ENCODE measurements around the gene ADGB. TPM values are rescaled to one million over a fixed set of nuclear protein-coding genes. Genes with fewer than 3 reads are reported as not detected.

The ADGB gene
- polyA plus RNA-seq, 2 of the 4 experiments (the other 2 are of a cell fraction) = not detected

DNA sequence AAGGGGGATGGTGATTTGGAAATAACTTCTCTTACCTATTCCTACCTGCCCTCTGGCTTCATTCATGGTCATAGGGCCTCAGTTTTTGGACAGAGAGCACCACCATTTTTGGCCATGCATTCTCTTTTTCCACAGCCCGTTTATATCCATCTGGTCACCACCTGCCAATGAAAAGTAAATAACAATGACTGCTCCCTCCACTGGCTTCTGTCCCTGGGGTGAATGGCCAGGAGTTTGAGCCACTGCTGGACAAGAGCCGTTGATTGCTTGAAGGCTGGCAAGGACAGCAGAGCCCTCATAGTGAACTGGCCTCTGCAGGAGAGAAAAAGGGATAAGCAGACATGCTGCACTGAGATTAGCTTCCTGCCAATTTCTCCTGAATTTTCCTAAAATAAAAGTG lies 261.8 kb downstream of the ADGB start:
- no peak for ATAC-seq
- no peak overlapping the region for H3K4me2 ChIP-seq
- H3K4me3 ChIP-seq = no peak overlapping the region
- TF ChIP-seq GATA3 (IDR thresholded peaks at IDR 0.05; ENCODE audit: borderline replicate concordance) = no peak
- TF ChIP-seq CHD4 (IDR thresholded peaks at IDR 0.05; ENCODE audit: borderline replicate concordance) = no peak
- TF ChIP-seq, protein P1, sequence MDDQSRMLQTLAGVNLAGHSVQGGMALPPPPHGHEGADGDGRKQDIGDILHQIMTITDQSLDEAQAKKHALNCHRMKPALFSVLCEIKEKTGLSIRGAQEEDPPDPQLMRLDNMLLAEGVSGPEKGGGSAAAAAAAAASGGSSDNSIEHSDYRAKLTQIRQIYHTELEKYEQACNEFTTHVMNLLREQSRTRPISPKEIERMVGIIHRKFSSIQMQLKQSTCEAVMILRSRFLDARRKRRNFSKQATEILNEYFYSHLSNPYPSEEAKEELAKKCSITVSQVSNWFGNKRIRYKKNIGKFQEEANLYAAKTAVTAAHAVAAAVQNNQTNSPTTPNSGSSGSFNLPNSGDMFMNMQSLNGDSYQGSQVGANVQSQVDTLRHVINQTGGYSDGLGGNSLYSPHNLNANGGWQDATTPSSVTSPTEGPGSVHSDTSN (IDR thresholded peaks at IDR 0.05) = no peak
- no peak for TF ChIP-seq POLR2AphosphoS2 (conservative IDR thresholded peaks at IDR 0.05; ENCODE audit: low read length)
- TF ChIP-seq HOXB13 (CRISPR knock-in tag; IDR thresholded peaks at IDR 0.05; ENCODE audit: low read depth) = no peak
- no peak for TF ChIP-seq HOXA7 (CRISPR knock-in tag; IDR thresholded peaks at IDR 0.05)
- TF ChIP-seq, protein P2, sequence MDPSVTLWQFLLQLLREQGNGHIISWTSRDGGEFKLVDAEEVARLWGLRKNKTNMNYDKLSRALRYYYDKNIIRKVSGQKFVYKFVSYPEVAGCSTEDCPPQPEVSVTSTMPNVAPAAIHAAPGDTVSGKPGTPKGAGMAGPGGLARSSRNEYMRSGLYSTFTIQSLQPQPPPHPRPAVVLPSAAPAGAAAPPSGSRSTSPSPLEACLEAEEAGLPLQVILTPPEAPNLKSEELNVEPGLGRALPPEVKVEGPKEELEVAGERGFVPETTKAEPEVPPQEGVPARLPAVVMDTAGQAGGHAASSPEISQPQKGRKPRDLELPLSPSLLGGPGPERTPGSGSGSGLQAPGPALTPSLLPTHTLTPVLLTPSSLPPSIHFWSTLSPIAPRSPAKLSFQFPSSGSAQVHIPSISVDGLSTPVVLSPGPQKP (IDR thresholded peaks at IDR 0.05; ENCODE audit: low read depth, low read length) = no peak
- TF ChIP-seq, protein P3, sequence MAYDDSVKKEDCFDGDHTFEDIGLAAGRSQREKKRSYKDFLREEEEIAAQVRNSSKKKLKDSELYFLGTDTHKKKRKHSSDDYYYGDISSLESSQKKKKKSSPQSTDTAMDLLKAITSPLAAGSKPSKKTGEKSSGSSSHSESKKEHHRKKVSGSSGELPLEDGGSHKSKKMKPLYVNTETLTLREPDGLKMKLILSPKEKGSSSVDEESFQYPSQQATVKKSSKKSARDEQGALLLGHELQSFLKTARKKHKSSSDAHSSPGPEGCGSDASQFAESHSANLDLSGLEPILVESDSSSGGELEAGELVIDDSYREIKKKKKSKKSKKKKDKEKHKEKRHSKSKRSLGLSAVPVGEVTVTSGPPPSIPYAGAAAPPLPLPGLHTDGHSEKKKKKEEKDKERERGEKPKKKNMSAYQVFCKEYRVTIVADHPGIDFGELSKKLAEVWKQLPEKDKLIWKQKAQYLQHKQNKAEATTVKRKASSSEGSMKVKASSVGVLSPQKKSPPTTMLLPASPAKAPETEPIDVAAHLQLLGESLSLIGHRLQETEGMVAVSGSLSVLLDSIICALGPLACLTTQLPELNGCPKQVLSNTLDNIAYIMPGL (CRISPR knock-in tag; IDR thresholded peaks at IDR 0.05; ENCODE audit: borderline replicate concordance) = no peak
- TF ChIP-seq, protein P4, sequence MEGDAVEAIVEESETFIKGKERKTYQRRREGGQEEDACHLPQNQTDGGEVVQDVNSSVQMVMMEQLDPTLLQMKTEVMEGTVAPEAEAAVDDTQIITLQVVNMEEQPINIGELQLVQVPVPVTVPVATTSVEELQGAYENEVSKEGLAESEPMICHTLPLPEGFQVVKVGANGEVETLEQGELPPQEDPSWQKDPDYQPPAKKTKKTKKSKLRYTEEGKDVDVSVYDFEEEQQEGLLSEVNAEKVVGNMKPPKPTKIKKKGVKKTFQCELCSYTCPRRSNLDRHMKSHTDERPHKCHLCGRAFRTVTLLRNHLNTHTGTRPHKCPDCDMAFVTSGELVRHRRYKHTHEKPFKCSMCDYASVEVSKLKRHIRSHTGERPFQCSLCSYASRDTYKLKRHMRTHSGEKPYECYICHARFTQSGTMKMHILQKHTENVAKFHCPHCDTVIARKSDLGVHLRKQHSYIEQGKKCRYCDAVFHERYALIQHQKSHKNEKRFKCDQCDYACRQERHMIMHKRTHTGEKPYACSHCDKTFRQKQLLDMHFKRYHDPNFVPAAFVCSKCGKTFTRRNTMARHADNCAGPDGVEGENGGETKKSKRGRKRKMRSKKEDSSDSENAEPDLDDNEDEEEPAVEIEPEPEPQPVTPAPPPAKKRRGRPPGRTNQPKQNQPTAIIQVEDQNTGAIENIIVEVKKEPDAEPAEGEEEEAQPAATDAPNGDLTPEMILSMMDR (IDR thresholded peaks at IDR 0.05) = no peak
- no peak for TF ChIP-seq RARB (CRISPR knock-in tag; IDR thresholded peaks at IDR 0.05)
- no peak for TF ChIP-seq KDM5A (IDR thresholded peaks at IDR 0.05)
- ChIA-PET CTCF (no interaction called here), POLR2A (no interaction called here)
- no peak overlapping the region for H3K27ac ChIP-seq
- H3K9me3 ChIP-seq = no peaks in the 10 kb centered on the region
- no peak for DNase-seq (ENCODE audit: low read depth in 1 of 2, low spot score in 1 of 2)
- WGBS (ENCODE audit: missing lambda C conversion rate) = 57% methylated on average over 2 of the region's 2 CpGs
- FAIRE-seq = no peak
- H3K4me1 ChIP-seq = peaks cover 6% of the 10 kb centered on the region

DNA sequence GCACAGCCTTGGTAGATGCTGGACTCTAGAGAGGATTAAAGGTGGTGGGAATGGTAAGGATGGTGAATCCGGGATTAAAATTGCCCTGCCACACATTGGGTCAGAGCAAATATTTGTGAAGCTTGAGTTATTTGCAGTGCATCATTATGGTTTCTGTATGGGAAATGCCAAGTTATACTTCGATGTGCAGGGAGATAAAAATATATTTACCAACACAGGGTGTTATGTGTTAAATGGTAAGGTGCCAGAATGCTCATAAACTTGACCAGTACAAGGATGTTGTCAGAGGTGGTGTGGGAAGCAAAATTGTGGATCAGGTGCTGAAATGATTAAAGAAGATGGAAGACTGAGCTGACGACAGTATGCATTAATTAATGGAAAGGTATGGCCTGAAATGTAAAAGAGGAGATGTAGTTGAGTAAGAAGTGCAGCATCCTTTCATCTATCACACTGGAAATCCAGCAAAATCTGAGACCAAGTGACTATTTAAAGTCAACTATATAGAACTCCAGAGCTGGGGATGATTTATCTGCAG lies 262.3 kb downstream of the ADGB start:
- DNase-seq (ENCODE audit: low read depth in 1 of 2, low spot score in 1 of 2) (no peak), ATAC-seq (no peak), FAIRE-seq (no peak)
- H3K4me2 ChIP-seq = no peak overlapping the region
- POLR2A ChIA-PET = no interaction called here
- CTCF ChIA-PET = interaction anchor here (1.0 kb wide), 1 partner anchor 1319 kb away, joined by 3 read pairs; no protein-coding TSS in a partner anchor
- 38% methylated on average over 3 of the region's 3 CpGs for WGBS (ENCODE audit: missing lambda C conversion rate)
- no peak overlapping the region for H3K4me3 ChIP-seq
- peaks cover 6% of the 10 kb centered on the region for H3K4me1 ChIP-seq
- no peaks in the 10 kb centered on the region for H3K9me3 ChIP-seq
- no peak overlapping the region for H3K27ac ChIP-seq
- TF ChIP-seq GATA3 (IDR thresholded peaks at IDR 0.05; ENCODE audit: borderline replicate concordance) (no peak), FOSL2 (IDR thresholded peaks at IDR 0.05) (no peak), FOSL2 (CRISPR knock-in tag; IDR thresholded peaks at IDR 0.05) (no peak), EHMT2 (IDR thresholded peaks at IDR 0.05; ENCODE audit: low read depth) (no peak), CHD2 (IDR thresholded peaks at IDR 0.05; ENCODE audit: low read length, partially characterized antibody) (no peak), TP53 (CRISPR knock-in tag; IDR thresholded peaks at IDR 0.05) (no peak), MAZ (IDR thresholded peaks at IDR 0.05; ENCODE audit: borderline replicate concordance, low read depth, low read length) (no peak), ZNF302 (CRISPR knock-in tag; IDR thresholded peaks at IDR 0.05) (no peak), KDM1A (IDR thresholded peaks at IDR 0.05; ENCODE audit: low read depth) (no peak), ESRRA (IDR thresholded peaks at IDR 0.05; ENCODE audit: borderline replicate concordance, low read length) (no peak), HOXB13 (CRISPR knock-in tag; IDR thresholded peaks at IDR 0.05; ENCODE audit: low read depth) (no peak), POLR2A (IDR thresholded peaks at IDR 0.05; ENCODE audit: low read length) (no peak)
- TF ChIP-seq, protein P5, sequence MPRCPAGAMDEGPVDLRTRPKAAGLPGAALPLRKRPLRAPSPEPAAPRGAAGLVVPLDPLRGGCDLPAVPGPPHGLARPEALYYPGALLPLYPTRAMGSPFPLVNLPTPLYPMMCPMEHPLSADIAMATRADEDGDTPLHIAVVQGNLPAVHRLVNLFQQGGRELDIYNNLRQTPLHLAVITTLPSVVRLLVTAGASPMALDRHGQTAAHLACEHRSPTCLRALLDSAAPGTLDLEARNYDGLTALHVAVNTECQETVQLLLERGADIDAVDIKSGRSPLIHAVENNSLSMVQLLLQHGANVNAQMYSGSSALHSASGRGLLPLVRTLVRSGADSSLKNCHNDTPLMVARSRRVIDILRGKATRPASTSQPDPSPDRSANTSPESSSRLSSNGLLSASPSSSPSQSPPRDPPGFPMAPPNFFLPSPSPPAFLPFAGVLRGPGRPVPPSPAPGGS (IDR thresholded peaks at IDR 0.05) = no peak
- TF ChIP-seq, protein P3 (CRISPR knock-in tag; IDR thresholded peaks at IDR 0.05; ENCODE audit: borderline replicate concordance) = no peak
- TF ChIP-seq, protein P6, sequence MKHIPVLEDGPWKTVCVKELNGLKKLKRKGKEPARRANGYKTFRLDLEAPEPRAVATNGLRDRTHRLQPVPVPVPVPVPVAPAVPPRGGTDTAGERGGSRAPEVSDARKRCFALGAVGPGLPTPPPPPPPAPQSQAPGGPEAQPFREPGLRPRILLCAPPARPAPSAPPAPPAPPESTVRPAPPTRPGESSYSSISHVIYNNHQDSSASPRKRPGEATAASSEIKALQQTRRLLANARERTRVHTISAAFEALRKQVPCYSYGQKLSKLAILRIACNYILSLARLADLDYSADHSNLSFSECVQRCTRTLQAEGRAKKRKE (CRISPR knock-in tag; IDR thresholded peaks at IDR 0.05; ENCODE audit: low read depth) = no peak

Measured in A549 (cell line).